Activated CD4-positive, alpha-beta T cell treated with anti-CD3 and anti-CD28 coated beads, Interleukin-2, amount 50 U/mL, for 24 hours (primary cell): Measurements from ENCODE around the gene ITGA5.

Experiments
- DNase-seq, 2 donors: peaks; one replicate each; pipeline ENCODE4 v3.0.0-alpha.2; 2020; ENCODE audit warnings: low read depth in 1 of 2, low spot score in 1 of 2

Gene ITGA5

DNA sequence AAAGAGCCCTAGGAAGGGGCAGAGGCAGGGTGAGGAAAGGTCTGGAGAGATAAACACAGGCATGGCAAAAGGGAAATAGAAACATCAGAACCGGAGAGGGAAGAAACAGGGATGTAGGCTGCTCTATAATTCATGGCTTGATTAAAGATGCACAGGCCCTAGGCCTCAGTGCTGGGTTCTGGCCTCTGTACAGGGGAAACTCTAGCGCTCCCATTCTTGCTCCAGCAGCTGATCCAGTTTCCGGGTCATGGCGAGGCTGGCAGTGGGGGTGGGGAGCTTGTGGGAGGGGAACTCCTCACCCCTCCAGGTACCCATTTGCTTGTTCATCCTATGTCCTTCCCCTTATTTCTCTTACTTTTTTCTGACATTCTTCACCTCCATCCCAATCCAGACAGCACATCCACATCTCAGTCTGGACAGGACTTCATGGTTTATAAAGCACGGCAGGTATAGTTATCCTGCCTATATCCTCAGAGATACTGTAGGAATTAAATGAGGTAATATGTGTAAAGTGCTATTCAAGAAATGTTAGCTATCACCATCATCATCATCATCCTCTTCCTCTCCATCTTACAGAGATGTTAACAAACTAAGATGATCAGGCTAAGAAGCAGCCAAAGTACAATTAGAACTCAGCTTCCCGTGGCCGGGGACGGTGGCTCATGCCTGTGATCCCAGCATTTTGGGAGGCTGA, 46.8 kb downstream of the ITGA5 start:
- DNase-seq: no peak

DNA sequence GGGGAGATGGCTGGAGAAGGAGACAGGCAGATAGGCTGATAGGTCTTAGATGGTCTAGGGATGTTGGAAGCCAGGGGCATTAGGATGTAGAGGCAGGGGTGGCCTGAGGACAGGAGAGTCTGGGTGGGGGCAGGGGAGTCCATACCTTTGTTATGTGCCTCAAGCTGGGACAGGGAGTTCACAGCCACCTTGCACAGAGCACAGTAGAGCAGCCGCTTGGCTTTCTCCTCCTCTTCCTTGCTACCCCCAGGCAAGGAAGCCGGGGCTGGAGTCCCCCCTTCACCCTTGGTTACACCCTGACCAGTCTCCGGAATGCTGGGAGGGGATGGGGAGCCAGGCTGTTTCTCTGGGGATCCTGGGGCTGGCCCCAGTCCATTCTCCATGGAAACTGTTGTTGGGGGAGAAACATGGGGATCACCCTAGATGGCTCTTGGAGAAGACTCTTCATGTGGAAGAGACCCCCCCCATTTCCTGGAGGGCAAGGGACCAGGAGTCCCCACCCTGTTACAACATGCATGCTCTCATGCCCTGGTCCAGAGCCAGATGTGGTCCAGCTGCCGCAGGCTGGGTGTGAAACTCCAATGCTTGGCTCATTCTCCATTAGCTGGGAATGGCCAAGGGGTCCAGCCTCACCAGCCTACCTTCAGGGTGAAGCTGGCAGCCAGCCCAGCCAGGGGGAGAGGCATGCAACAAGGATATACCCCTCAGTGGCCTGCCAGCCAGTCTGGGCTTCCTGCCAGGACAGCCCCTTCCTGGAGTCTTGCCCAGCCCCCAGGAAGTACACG, 47.5 kb downstream of the ITGA5 start:
- no peak for DNase-seq

DNA sequence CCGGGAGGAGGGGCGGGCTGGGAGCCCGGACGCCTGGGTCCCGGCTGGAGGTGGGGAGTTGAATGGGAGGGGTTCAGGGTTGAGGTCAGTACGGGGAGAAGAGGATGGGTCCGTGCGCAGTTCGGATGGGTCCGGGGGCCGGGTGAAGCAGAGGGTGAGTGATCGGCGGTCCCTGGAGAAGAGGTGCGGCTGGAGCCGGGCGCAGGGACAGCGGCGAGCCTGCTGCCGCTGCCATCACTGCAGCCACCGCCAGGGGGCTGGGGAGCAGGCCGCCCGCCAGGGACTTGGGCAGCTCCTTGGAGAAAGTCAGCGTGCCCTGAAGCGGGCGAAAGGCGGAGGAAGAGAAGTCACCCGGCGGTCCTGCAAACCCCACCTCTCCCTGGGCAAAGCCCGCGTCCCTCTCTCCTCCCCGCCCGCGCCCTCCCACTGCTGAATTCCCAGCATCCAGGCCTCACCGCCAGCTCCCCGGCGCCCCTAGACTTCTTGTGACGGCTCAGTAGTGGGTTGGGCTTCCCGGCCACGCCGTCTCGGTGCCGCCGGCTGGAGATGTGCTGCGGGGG, 48.8 kb downstream of the ITGA5 start:
- DNase-seq: no peak

DNA sequence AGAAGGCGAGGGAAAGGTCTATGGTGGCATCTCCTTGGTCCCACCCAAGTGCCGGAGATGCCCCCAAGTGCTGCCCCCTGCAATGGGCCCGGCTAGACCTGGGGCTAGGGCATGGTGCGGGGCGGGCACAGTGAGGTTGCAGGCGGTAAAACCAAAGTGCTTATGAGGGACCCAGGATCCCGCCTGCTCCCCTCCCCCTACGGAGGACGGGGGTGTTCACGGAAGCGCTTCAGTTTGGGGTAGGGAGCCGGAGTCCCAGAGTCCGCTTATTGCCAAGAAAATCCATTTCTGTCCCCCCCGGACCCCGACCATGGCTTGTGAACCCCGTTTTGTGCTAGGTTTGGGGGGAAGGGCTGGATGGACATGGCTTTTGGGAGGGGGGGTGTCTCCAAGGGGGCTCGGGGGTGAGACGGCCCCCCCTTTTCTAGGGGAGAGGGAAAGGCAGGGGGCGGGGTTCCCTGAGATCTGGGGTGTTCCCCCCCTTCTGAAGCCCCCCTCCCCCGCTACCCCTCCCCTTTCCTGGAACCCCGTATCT, 49.4 kb downstream of the ITGA5 start:
- DNase-seq: no peak

DNA sequence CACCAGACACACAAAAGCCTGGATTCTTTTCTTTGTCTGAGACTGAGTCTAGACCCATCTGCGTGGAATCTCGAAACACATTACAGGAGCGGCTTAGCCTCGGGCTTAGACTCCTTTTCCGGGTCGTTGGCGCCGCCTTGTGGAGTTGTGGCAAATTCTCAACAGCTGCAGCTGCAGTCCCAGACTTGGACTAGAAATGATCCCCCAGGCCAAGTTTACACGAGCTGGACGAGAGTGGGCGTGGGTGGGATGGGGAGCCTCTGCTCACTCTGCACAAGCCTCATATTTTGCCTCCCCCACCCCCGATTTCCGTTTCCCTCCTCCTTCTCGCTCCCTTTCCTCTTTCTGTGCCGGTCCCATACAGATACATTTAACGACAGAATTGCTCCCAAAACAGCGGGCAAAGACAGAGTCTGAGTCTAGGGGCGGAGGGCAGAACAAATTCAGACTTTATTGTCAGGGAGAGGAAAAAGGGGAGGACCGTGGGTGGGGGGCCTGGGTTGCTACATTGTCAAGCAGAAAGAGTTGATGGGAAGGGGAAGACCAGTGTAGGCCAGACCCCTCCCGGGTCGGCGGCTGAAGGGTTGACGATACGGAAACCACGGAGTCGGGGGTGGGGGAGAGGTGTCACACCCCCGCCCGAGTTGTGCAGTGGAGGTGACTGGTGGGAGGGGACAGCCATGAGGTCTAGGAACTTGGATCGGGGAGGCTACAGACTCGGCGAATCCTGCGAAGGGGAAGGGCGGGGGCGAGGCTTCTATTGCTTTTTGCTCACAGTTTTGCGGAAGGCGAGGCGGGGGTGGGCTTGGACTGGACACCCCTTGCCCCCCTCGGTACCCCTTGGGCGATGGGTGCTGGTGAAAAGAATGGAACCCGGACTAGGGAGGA, 50.1 kb downstream of the ITGA5 start:
- peak; percentile 83 to 90 for DNase-seq

DNA sequence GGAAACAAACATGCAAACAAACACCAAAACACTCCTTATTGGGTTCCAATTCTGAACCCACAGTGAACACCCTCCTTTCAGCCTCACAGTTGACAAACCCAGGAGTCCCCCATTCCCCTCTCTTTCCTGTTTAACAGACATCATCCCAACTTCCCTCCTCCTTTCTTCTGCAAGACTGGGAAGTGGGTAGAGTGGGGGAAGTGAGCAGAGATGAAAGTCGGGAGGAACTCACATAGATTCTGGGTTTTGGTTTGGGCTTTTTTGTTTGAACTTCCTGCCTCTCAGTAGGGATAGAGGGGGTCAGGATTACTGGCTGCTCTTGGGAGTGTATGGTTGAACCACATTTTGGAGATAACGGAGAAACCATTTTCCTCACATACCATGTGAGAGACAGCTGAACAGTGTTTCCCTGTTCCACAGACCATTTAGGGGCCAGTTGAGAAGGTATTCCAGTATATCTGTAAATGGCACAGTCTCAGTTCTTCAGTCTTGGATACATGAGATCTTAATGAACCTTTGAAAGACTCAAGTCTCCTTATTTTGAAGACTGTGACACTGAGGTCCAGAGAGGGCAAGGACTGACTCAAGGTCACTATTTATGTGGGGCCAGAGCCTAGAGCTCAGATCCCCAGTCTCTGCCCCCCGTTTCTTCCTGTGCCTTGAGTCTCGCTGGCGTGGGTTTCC, 50.9 kb downstream of the ITGA5 start:
- no peak for DNase-seq

DNA sequence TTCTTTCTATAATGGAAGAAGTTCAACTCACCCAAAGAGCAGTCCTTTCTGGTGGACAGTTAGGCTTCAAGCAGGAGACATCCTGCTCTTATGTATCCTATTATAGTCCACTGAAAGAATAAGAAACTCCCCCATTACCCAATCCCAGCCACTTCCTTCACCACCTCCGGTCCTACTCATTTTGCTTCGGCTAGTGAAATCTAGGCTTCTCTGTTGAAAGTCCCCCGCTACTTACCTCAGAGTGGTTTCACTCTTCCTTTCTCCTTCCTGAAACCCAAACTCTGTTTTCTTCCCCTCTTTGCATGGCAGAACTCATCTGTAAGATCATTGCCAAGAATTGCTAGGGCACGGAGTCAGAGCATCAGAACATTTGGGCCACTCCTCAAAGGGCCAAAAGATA, 54.7 kb downstream of the ITGA5 start, which contains the start of gene GPR84:
Gene GPR84, minus strand, starts transcription at position 74 of the 400 bp plus-strand sequence. CDS start 635 bp downstream, outside the sequence.
- DNase-seq: no peak

DNA sequence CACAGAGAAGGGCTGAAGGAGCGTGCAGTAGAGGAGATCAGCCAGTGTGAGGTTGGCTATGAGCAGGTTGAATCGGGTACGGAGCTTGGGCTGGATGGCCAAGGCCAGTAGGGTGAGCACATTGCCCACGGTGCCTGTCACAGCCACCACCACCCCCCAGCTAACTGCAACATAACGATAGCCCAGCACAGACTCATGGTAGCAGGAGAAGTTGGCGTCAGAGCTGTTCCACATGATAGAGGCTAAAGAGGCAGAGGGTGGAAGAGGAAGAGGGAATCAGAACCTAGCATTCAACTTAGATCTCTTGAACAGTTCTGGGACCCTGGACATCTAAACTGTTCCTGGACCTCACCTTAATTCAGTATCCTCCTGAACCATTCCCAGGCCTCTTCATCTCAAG, 55.4 kb downstream of the ITGA5 start:
- DNase-seq: no peak

DNA sequence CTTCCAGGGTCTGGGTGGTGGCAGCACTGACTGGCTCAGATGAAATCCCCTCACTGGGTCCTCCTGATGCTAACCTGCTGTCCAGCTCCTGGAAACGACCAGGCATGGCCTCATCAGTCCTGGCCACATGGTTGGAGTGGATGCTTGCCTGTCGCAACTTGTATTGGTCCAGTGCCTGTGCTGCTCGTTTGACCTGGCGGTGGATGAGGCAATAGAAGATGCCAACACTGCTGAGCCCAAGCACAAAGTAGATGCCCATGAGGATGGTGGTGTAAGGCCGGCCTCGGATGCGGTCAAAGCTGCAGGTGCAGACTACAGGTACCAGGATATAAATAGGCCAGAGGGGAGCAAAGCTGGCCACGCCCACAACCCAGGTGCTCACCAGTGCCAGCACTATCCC, 56.0 kb downstream of the ITGA5 start:
- DNase-seq: no peak

DNA sequence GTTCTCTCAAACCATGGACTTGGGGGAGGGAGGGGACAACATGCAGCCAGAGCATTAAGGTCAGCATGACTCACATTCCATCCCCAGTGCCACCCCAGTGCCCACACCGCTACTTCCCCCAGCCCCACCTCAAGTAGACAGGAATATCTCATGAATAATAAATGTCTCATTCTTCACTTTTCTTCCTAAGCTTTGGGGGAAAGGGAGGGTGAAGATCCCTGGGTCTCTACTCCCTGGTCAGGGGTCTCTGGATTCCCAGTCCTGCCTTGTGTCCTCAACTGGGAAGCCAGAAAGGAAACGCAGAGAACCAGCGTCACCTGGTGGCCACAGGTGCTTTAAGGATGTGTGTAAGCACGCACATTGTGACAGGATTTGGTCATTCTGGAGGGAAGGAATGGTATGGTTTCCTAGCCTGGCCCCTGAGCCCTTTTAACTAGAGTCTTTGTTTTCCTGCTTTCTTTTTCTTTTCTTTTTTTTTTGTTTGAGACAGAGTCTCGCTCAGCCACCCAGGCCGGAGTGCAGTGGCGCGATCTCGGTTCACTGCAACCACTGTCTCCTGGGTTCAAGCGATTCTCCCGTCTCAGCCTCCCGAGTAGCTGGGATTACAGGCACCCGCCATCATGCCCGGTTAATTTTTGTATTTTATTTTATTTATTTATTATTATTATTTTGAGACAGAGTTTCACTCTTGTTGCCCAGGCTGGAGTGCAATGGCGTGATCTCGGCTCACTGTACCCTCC, 58.2 kb downstream of the ITGA5 start:
- peak in 1 of 2 donors; percentile 33 for DNase-seq

DNA sequence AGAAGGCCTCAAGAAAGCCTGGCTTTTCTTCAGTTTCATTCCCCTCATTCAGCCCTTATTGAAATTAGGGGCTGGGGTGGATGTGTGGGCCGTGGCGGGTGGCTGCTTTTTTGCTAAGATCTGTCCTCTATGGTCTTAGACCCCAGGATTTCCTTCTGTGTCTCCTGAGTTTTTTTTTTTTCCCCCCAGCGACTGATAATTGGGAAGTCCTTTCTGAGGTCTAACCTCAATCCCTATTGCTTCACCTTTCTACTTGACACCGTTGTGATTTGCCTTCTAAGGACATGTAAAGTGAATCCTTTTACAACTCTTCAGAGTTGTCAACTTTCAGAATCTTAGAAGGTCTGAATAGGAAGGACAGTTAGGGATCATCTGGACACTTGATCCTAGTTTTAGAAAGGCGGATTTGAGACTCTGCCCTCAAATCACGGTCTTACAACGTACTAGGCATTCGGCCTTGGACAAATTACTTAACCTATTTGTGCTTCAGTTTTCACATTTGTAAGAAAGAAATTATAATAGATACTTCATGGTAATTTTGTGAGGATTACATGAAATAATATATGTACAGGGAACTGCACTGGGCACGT, 59.2 kb downstream of the ITGA5 start:
- no peak for DNase-seq

DNA sequence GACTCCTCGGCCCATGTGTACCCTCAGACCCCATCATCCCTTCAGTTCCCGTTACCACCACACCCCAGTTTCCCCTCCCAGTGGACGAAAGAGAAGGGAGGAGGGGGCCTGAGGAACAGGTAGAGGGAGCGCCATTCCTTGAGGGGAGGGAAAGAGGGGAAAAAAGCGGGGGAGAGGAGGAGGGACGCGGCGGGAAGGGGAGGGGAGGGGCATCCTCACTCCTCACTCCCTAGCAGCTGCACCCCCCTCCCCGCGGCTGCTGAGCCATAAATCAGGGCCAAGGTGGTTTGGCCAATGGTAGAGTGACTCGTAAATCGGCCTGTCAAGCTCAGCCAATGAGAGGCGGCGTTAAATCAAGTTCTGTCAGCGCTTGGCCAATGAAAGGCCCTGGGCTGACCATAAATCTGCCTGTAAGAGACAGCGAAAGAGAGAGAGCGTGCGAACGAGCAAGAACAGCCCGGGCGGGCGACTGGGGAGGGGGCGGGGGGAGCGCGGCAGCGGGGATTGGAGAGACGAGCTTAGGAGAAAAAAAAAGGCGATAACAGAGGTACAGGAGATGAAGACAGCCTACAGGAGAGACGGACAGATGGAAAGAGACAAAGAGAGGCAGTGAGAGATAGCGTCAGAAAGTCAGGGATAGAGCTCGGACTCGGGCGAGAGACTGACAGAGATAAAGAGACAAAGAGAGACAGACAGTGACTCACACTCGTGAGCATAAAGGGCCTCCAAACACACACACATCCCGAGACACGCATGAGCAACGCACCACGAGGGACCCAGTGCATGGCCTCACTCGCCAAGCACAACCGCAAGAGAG, 59.9 kb downstream of the ITGA5 start:
- DNase-seq: peak; percentile 75 to 95

DNA sequence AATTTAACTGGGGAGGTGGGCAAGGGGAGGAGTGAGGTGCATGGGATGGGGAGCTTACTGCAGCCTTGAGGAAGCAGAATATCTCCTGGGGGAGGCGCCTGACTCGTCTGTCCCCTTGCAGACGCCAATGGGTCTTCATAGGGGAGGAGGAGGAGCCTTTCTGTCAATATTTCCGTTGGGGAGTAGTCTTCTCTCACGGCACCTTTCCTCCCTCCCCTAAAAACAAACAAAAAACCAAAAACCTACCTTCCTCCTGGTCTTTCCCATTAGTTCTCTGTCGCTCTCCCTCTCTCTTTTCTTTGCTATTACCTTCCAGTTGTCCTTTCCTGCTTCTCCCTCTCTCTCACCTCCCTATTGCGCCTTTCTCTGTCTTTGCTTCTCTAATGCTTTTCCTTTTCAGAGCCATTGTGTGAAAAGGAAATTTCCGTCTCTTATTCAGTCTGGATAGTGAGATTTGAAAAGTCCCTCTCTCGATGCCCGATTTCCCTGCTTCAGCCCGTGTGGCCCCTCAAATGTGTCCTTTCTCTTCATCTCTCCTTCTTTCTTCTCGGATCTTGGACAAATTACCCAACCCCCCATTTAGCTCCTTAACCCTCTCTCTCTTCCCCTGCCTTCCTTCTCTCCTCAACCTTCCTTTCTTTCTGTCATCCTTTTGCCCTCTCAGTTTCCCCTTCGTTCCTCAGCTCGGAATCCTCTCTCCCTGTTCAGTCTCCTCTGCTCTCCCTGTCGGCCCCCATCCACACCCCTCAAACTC, 60.7 kb downstream of the ITGA5 start:
- DNase-seq: peak in 1 of 2 donors; percentile 46

DNA sequence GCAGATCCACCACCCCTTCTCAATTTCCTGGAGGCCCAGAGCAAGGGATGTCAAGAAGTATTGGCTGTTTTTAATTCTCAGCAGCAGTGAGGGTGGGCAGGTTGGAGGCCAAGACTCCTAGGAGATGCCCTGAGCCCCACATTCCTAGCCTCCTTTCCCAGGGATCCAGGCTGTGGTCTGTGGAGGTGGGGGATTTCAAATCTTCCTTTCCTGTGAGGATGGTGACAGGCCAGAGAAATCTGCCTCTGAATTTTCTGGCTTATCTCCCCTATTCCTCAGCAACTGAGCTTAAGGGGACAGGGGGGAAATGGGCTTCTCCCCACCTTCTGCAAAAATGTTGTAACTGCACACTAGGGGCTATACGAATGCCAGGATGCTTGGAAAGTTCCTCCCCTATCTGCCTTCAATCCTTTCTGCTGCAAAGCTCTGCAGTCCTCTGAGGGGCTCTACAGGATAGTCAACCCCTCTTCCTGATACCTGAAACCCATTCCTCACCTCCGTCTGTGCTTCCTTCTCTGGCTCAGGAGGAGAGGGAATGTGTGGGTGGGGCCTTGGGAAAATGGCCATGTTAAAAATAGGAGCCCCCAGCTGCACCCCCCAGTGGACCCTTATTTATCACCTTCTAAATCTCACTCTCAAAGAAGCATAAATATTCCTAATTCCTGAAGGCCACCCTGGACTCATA, 61.4 kb downstream of the ITGA5 start:
- no peak for DNase-seq

DNA sequence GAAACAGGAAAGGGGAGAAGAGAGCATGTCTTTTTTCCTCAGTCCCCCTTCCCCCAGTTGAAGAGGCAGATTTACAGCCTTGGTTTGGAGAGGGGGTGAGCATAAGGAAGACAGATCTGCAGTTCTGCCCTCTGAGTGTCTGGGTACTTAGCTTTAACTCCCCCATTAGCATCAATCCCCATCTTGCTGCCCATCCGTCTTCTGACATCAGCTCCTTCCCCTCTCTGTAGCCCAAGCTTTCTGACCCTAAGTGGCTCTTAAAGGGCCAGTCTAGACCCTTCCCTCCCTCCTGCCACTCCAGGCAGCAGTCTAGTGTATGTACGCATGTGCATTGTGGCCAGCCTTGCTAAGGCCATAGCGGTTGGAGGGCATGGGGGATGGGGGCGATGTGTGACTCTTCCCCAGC, 62.1 kb downstream of the ITGA5 start:
- no peak for DNase-seq

DNA sequence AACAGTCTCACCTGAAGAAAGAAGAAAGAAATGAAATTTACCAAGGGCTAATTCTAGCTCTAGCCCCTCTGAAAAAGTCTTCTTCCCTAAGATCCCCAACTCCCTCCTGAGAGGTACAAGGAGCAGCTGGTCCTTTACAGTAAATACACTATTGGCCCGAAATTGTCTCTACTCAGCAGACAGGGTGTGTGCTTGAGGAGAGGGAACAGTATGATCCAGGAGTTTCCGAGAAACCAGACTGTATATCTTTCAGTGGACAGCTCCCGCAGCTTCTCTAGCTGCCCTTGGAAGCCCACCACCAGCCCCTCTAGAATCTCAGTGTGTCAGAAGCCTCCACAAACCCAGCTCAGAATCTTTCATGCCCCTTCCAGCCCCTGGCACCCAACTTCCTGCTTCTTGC, 62.8 kb downstream of the ITGA5 start:
- no peak for DNase-seq

DNA sequence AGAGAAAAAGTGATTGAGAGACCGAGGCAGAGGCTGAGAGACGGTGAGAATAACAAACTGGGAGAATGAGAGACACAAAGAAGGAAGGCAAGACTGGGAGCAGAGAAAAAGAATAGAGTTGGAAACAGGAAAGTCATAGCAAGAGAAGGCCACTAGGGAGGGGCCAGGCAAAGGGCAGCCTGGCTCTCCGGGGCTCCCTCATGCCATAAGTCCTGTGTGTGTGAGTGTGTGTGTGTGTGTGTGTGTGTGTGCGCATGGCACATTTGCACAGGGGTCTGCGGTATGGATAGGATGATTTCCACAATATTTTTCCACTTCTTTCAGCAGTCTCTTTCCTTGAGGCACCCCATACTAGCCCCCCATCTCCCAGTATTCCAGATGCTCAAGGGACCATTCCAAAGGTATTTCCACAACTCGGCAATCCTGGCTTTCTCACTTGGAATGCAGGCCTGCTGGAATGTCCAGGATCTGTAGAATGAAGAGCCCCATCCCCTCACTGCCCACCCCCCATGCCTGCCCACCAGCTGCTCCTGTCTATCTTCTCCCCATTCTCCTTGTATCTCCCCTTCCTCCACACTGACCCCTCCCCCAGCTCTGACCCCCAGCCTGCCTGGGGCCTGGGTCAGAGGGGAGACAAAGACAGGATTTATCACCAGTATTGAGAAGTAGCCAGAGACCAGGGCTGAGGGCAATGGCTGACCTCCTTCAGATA, 63.8 kb downstream of the ITGA5 start:
- DNase-seq: no peak
